ENCODE measurements around the gene SPTBN1.

DNA sequence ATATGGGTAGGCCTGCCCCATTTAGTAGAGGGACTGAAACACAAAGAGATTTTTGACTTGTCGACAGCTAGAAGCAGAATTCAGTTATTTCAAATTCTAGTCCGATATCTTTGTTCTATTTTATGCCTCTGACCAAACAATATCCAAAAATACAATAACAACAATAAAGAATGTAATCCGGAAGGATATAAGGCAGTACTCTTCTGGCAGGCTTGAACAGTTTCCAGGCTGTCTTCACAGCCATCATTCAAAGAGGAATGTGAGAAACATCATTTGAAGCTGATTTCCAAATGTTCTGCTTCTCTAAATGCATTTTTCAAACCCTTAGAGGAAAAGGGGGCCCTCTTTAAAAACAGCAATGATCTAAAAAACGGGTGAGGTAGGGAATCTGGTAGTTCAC, 36.7 kb upstream of the SPTBN1 start:
- TF ChIP-seq EZH2 (IDR thresholded peaks at IDR 0.05; ENCODE audit: borderline replicate concordance, low read depth, low read length, severe bottlenecking): no peak
- TF ChIP-seq, protein P1, sequence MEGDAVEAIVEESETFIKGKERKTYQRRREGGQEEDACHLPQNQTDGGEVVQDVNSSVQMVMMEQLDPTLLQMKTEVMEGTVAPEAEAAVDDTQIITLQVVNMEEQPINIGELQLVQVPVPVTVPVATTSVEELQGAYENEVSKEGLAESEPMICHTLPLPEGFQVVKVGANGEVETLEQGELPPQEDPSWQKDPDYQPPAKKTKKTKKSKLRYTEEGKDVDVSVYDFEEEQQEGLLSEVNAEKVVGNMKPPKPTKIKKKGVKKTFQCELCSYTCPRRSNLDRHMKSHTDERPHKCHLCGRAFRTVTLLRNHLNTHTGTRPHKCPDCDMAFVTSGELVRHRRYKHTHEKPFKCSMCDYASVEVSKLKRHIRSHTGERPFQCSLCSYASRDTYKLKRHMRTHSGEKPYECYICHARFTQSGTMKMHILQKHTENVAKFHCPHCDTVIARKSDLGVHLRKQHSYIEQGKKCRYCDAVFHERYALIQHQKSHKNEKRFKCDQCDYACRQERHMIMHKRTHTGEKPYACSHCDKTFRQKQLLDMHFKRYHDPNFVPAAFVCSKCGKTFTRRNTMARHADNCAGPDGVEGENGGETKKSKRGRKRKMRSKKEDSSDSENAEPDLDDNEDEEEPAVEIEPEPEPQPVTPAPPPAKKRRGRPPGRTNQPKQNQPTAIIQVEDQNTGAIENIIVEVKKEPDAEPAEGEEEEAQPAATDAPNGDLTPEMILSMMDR (IDR thresholded peaks at IDR 0.05; ENCODE audit: borderline replicate concordance, extremely low read depth, low read length, poor library complexity, severe bottlenecking): no peak

Measured in DND-41 (cell line).